C4-2B (cell line): Measurements from ENCODE around the gene MCF2L2.
"Not testable (repeated sequence)": the region's sequence is repeated elsewhere in the genome, so short reads cannot be mapped to it uniquely, and the experiment has no call there.

Source experiments
- H3K27ac ChIP-seq: fragments of 450-650 bp; 2 replicates; pipeline ENCODE4 v1.5.1; 2017
- CTCF ChIP-seq: fragments of 450-650 bp; conservative IDR thresholded peaks from 2 replicates; pipeline ENCODE4 v1.5.1; 2017; ENCODE audit warnings: mild to moderate bottlenecking
- ZFX ChIP-seq: fragments of 450-650 bp; IDR thresholded peaks from 2 replicates; pipeline ENCODE4 v1.6.1; 2017

The MCF2L2 gene

GRCh38 chr3:183180110-183180783 lies 248.2 kb downstream of the MCF2L2 start:
- TF ChIP-seq CTCF (no peak), ZFX (no peak)

GRCh38 chr3:183179550-183179908 lies 248.9 kb downstream of the MCF2L2 start:
- not testable (repeated sequence) for H3K27ac ChIP-seq

More at GRCh38 chr3:183180110-183180783, 248.2 kb downstream of the MCF2L2 start:
- no peak overlapping the region for H3K27ac ChIP-seq

GRCh38 chr3:183178833-183179549 lies 249.4 kb downstream of the MCF2L2 start:
- no peak; the same call in 1 of the 2 replicates for TF ChIP-seq CTCF
- TF ChIP-seq ZFX, result no peak
- no peak overlapping the region for H3K27ac ChIP-seq

- TF ChIP-seq ZFX (no peak), CTCF (no peak)
- H3K27ac ChIP-seq, result no peak overlapping the region
Measured at GRCh38 chr3:183178512-183178832, 249.9 kb downstream of the MCF2L2 start.

GRCh38 chr3:183172051-183172639 lies 256.3 kb downstream of the MCF2L2 start:
- H3K27ac ChIP-seq, result no peak overlapping the region
- TF ChIP-seq CTCF, result no peak
- TF ChIP-seq ZFX, result no peak

- not testable (repeated sequence) for H3K27ac ChIP-seq
Measured at GRCh38 chr3:183167975-183168374, 260.4 kb downstream of the MCF2L2 start.

GRCh38 chr3:183163563-183163962 lies 264.9 kb downstream of the MCF2L2 start:
- H3K27ac ChIP-seq, result no peak overlapping the region
- TF ChIP-seq ZFX (no peak), CTCF (no peak)

GRCh38 chr3:183161552-183162336 lies 266.7 kb downstream of the MCF2L2 start:
- no peak for TF ChIP-seq ZFX
- TF ChIP-seq CTCF, result no peak
- H3K27ac ChIP-seq, result no peak overlapping the region
